ENCODE data around the gene XRN1.
A peak's percentile ranks its signal among the peaks of the same experiment; 100 is the strongest.
"Not testable (repeated sequence)": the region's sequence is repeated elsewhere in the genome, so short reads cannot be mapped to it uniquely, and the experiment has no call there.

The XRN1 gene

GRCh38 chr3:142450189-142450588 lies 2.4 kb upstream of the XRN1 start:
- Mint-ChIP-seq H3K4me3 (no peak overlapping the region), H3K9me3 (ENCODE audit: low read depth) (no peaks in the 10 kb centered on the region), H3K27me3 (no peaks in the 10 kb centered on the region), H3K27ac (no peak overlapping the region), H3K4me1 (ENCODE audit: low read depth) (peaks cover 29% of the 10 kb centered on the region), H3K36me3 (peaks cover 10% of the 10 kb centered on the region)

GRCh38 chr3:142447301-142447851 lies 461 bp downstream of the XRN1 start:
- Mint-ChIP-seq H3K9me3 (ENCODE audit: low read depth) (no peaks in the 10 kb centered on the region), H3K27ac (peak overlapping the region; percentile 99), H3K4me1 (ENCODE audit: low read depth) (peaks cover 51% of the 10 kb centered on the region), H3K36me3 (peaks cover 5% of the 10 kb centered on the region), H3K27me3 (no peaks in the 10 kb centered on the region), H3K4me3 (peak overlapping the region; percentile 98)

GRCh38 chr3:142445816-142446254 lies 2.0 kb downstream of the XRN1 start:
- H3K27me3 Mint-ChIP-seq: no peaks in the 10 kb centered on the region

GRCh38 chr3:142444343-142444742 lies 3.5 kb downstream of the XRN1 start:
- H3K9me3 Mint-ChIP-seq (ENCODE audit: low read depth): no peaks in the 10 kb centered on the region
- peaks cover 5% of the 10 kb centered on the region for H3K36me3 Mint-ChIP-seq
- peak overlapping the region; percentile 22 for H3K27ac Mint-ChIP-seq
- H3K27me3 Mint-ChIP-seq: no peaks in the 10 kb centered on the region
- H3K4me1 Mint-ChIP-seq (ENCODE audit: low read depth): peaks cover 74% of the 10 kb centered on the region
- no peak overlapping the region for H3K4me3 Mint-ChIP-seq

More at GRCh38 chr3:142445816-142446254, 2.0 kb downstream of the XRN1 start:
- Mint-ChIP-seq H3K36me3 (peaks cover 5% of the 10 kb centered on the region), H3K27ac (peak overlapping the region; percentile 99), H3K9me3 (ENCODE audit: low read depth) (no peaks in the 10 kb centered on the region), H3K4me3 (peak overlapping the region; percentile 98), H3K4me1 (ENCODE audit: low read depth) (peaks cover 65% of the 10 kb centered on the region)

GRCh38 chr3:142443060-142443459 lies 4.8 kb downstream of the XRN1 start:
- H3K36me3 Mint-ChIP-seq; H3K4me3 Mint-ChIP-seq; H3K9me3 Mint-ChIP-seq (ENCODE audit: low read depth); H3K27me3 Mint-ChIP-seq: not testable (repeated sequence)
- H3K4me1 Mint-ChIP-seq (ENCODE audit: low read depth): peaks cover 76% of the 10 kb centered on the region
- H3K27ac Mint-ChIP-seq: peak overlapping the region; percentile 16

GRCh38 chr3:142439499-142440220 lies 8.2 kb downstream of the XRN1 start:
- H3K9me3 Mint-ChIP-seq (ENCODE audit: low read depth); H3K27me3 Mint-ChIP-seq; H3K4me3 Mint-ChIP-seq; H3K36me3 Mint-ChIP-seq: not testable (repeated sequence)
- peak overlapping the region; percentile 7 for H3K27ac Mint-ChIP-seq
- H3K4me1 Mint-ChIP-seq (ENCODE audit: low read depth): peaks cover 65% of the 10 kb centered on the region

- H3K9me3 Mint-ChIP-seq (ENCODE audit: low read depth); H3K36me3 Mint-ChIP-seq; H3K27me3 Mint-ChIP-seq; H3K27ac Mint-ChIP-seq; H3K4me3 Mint-ChIP-seq: not testable (repeated sequence)
- H3K4me1 Mint-ChIP-seq (ENCODE audit: low read depth): peaks cover 56% of the 10 kb centered on the region
Observed at GRCh38 chr3:142438096-142438495, 9.7 kb downstream of the XRN1 start.

- Mint-ChIP-seq H3K4me3 (no peak overlapping the region), H3K4me1 (ENCODE audit: low read depth) (peaks cover 54% of the 10 kb centered on the region), H3K27me3 (no peaks in the 10 kb centered on the region), H3K9me3 (ENCODE audit: low read depth) (no peaks in the 10 kb centered on the region), H3K36me3 (peaks cover 3% of the 10 kb centered on the region), H3K27ac (peak overlapping the region; percentile 65)
Observed at GRCh38 chr3:142436951-142437585, 10.8 kb downstream of the XRN1 start.

GRCh38 chr3:142434503-142434902 lies 13.3 kb downstream of the XRN1 start:
- Mint-ChIP-seq H3K9me3 (ENCODE audit: low read depth) (no peaks in the 10 kb centered on the region), H3K36me3 (peaks cover 10% of the 10 kb centered on the region), H3K27me3 (no peaks in the 10 kb centered on the region), H3K4me1 (ENCODE audit: low read depth) (peaks cover 39% of the 10 kb centered on the region), H3K4me3 (no peak overlapping the region), H3K27ac (no peak overlapping the region)

- Mint-ChIP-seq H3K4me1 (ENCODE audit: low read depth) (peaks cover 33% of the 10 kb centered on the region), H3K36me3 (peaks cover 16% of the 10 kb centered on the region), H3K9me3 (ENCODE audit: low read depth) (no peaks in the 10 kb centered on the region), H3K4me3 (no peak overlapping the region), H3K27ac (no peak overlapping the region), H3K27me3 (no peaks in the 10 kb centered on the region)
Observed at GRCh38 chr3:142433110-142433509, 14.7 kb downstream of the XRN1 start.

GRCh38 chr3:142429582-142429981 lies 18.3 kb downstream of the XRN1 start:
- Mint-ChIP-seq H3K9me3 (ENCODE audit: low read depth) (no peaks in the 10 kb centered on the region), H3K4me1 (ENCODE audit: low read depth) (peaks cover 19% of the 10 kb centered on the region), H3K4me3 (no peak overlapping the region), H3K36me3 (peaks cover 16% of the 10 kb centered on the region), H3K27me3 (no peaks in the 10 kb centered on the region), H3K27ac (no peak overlapping the region)

GRCh38 chr3:142424754-142425153 lies 23.1 kb downstream of the XRN1 start:
- H3K9me3 Mint-ChIP-seq (ENCODE audit: low read depth): no peaks in the 10 kb centered on the region
- H3K27ac Mint-ChIP-seq: no peak overlapping the region
- no peak overlapping the region for H3K4me3 Mint-ChIP-seq
- no peaks in the 10 kb centered on the region for H3K27me3 Mint-ChIP-seq
- peaks cover 7% of the 10 kb centered on the region for H3K4me1 Mint-ChIP-seq (ENCODE audit: low read depth)
- peaks cover 6% of the 10 kb centered on the region for H3K36me3 Mint-ChIP-seq

- Mint-ChIP-seq H3K4me3 (no peak overlapping the region), H3K4me1 (ENCODE audit: low read depth) (no peaks in the 10 kb centered on the region), H3K27ac (no peak overlapping the region), H3K27me3 (no peaks in the 10 kb centered on the region), H3K9me3 (ENCODE audit: low read depth) (no peaks in the 10 kb centered on the region), H3K36me3 (peaks cover 3% of the 10 kb centered on the region)
Observed at GRCh38 chr3:142418926-142419592, 28.8 kb downstream of the XRN1 start.

GRCh38 chr3:142417302-142417701 lies 30.5 kb downstream of the XRN1 start:
- peaks cover 3% of the 10 kb centered on the region for H3K36me3 Mint-ChIP-seq
- no peak overlapping the region for H3K4me3 Mint-ChIP-seq
- no peaks in the 10 kb centered on the region for H3K27me3 Mint-ChIP-seq
- H3K9me3 Mint-ChIP-seq (ENCODE audit: low read depth): no peaks in the 10 kb centered on the region
- no peaks in the 10 kb centered on the region for H3K4me1 Mint-ChIP-seq (ENCODE audit: low read depth)
- H3K27ac Mint-ChIP-seq: no peak overlapping the region

- not testable (repeated sequence) for H3K4me3 Mint-ChIP-seq; H3K27me3 Mint-ChIP-seq; H3K4me1 Mint-ChIP-seq (ENCODE audit: low read depth); H3K9me3 Mint-ChIP-seq (ENCODE audit: low read depth); H3K27ac Mint-ChIP-seq
- peaks cover 19% of the 10 kb centered on the region for H3K36me3 Mint-ChIP-seq
Observed at GRCh38 chr3:142400537-142400936, 47.3 kb downstream of the XRN1 start.

All from activated naive CD8-positive, alpha-beta T cell (primary cell).